Testis (tissue), 3 donors: ENCODE data around the gene SPCS3. TPM values are rescaled to one million over a fixed set of nuclear protein-coding genes. Genes with fewer than 3 reads are reported as not detected.

Experiments
- DNase-seq: peaks from one replicate; pipeline ENCODE4 v3.0.0-alpha.2; 2019
- H3K27ac ChIP-seq, 2 donors: fragments of 200-600 bp; sonication (generic); one replicate each; pipeline ENCODE4 v1.5.1; 2019
- H3K27me3 ChIP-seq: fragments of 200-600 bp; sonication (generic); one replicate; pipeline ENCODE4 v1.5.1; 2019
- H3K36me3 ChIP-seq: fragments of 200-600 bp; sonication (generic); one replicate; pipeline ENCODE4 v1.5.1; 2017; ENCODE audit warnings: low read depth; ENCODE audit errors: missing control alignments
- H3K4me1 ChIP-seq: fragments of 200-600 bp; sonication (generic); one replicate; pipeline ENCODE4 v1.5.1; 2019
- H3K4me3 ChIP-seq, 2 donors: fragments of 200-600 bp; sonication (generic); one replicate each; pipeline ENCODE4 v1.5.1; 2017 to 2019
- H3K9me3 ChIP-seq: fragments of 200-600 bp; sonication (generic); one replicate; pipeline ENCODE4 v1.5.1; 2017
- POLR2A ChIP-seq: fragments of 450-650 bp; IDR thresholded peaks from one replicate; pipeline ENCODE4 v1.6.1; 2017; ENCODE audit warnings: antibody characterized with exemption, mild to moderate bottlenecking, moderate library complexity
- WGBS, 2 donors: methylation state at CpG; one replicate each; pipeline ENCODE4 v1.1.5; 2018; 5-methylcytosine and 5-hydroxymethylcytosine counted together
- intact Hi-C: fragments of 100-400 bp; cut with DNase I; formaldehyde crosslinking; loops from one replicate; pipeline ENCODE4 v1.15.1; 2023; ENCODE audit warnings: low total_unique reads
- polyA plus RNA-seq: library from polyadenylated mRNA; stranded (reverse); fragments of 350-450 nt; fragmentation: Illumina TruSeq; extraction: RNeasy Lipid Tissue Mini Kit (QIAGEN cat#74804); gene quantifications from one replicate; pipeline ENCODE4 v1.2.3, GENCODE V29; 2014; ENCODE audit warnings: low read depth, low replicate concordance; ENCODE audit not compliant: insufficient read depth
- total RNA-seq, 2 donors: library from RNA; depleted of rRNA; stranded (reverse); fragments of >200 nt; gene quantifications; one replicate each; pipeline ENCODE4 v1.2.3, GENCODE V29; 2016
- TF ChIP-seq, protein P1 (sequence below), 3 experiments: fragments of 450-650 bp in 2 of 3; fragments of 200-600 bp in 1 of 3; sonication (generic) in 1 of 3; IDR thresholded peaks; one replicate each; pipeline ENCODE4 v1.5.1; 2016 to 2019; ENCODE audit warnings: antibody characterized with exemption in 3 of 3, mild to moderate bottlenecking in 2 of 3, moderate library complexity in 1 of 3

The SPCS3 gene
- total and polyA plus RNA-seq, 3 donors from 2014 or later, result 26.6 to 30.2 (median 29.2) TPM

- Histone ChIP-seq H3K9me3 (no peaks in the 10 kb centered on the region), H3K27me3 (no peaks in the 10 kb centered on the region), H3K4me3 (no peak overlapping the region), H3K27ac (no peak overlapping the region), H3K4me1 (no peaks in the 10 kb centered on the region), H3K36me3 (no peaks in the 10 kb centered on the region)
- TF ChIP-seq, protein P1, sequence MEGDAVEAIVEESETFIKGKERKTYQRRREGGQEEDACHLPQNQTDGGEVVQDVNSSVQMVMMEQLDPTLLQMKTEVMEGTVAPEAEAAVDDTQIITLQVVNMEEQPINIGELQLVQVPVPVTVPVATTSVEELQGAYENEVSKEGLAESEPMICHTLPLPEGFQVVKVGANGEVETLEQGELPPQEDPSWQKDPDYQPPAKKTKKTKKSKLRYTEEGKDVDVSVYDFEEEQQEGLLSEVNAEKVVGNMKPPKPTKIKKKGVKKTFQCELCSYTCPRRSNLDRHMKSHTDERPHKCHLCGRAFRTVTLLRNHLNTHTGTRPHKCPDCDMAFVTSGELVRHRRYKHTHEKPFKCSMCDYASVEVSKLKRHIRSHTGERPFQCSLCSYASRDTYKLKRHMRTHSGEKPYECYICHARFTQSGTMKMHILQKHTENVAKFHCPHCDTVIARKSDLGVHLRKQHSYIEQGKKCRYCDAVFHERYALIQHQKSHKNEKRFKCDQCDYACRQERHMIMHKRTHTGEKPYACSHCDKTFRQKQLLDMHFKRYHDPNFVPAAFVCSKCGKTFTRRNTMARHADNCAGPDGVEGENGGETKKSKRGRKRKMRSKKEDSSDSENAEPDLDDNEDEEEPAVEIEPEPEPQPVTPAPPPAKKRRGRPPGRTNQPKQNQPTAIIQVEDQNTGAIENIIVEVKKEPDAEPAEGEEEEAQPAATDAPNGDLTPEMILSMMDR (IDR thresholded peaks at IDR 0.05), result no peak
- TF ChIP-seq POLR2A, result no peak
- intact Hi-C loops, result no loop called here
- DNase-seq, result no peak
- 76 to 81% methylated on average over 6 of the region's 6 CpGs for WGBS, 2 donors
Observed at GRCh38 chr4:176307666-176307930, 12.2 kb upstream of the SPCS3 start.

DNA sequence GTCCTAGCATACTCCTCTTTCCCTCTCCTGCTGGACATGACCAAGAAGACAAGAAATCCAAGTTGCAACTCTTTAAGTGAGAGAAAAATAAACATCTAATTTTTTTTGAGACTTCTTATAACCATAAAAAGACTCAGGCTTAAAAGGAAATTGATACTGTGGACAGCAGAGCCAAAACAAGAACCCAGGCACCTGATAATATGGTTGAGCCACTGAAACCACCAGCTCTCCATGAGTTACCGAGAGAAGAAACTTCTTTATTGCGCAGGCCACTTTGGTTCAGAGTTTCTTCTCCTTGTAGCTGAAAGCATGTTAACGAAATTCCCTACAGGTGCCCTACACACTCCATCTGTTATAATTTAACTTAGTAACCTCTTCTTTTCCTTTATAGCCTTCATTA is 11.3 kb upstream of the SPCS3 start:
- TF ChIP-seq, protein P1 (IDR thresholded peaks at IDR 0.05), result no peak
- no peak for TF ChIP-seq POLR2A
- WGBS, 2 donors, result 92 to 95% methylated on average over 3 of the region's 3 CpGs
- intact Hi-C loops, result no loop called here

DNA sequence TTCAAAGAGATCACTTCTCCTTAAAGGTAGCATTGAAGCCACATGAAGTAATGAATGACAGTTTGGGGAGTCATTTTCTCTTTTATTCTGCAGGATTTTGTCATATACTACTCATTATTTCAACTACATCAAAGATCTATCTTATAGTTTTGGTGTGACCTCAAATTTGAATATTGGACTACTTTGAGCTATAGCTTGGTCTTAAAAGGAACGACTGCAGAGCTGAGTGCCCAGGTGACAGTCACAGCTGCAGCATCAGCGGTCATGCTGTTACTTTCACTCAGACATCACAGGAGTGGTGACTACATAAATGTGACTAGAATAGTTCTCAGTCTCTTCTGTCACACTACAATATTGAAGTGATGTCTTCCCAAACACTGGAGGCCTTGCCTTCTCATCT is 10.7 kb upstream of the SPCS3 start:
- TF ChIP-seq, protein P1 (IDR thresholded peaks at IDR 0.05), result no peak
- no peak for TF ChIP-seq POLR2A
- H3K27ac ChIP-seq, result no peak overlapping the region
- 90% methylated on average over 2 of the region's 2 CpGs for WGBS, 2 donors
- H3K9me3 ChIP-seq, result no peaks in the 10 kb centered on the region
- H3K4me3 ChIP-seq, result no peak overlapping the region
- intact Hi-C loops, result no loop called here
- H3K36me3 ChIP-seq, result no peaks in the 10 kb centered on the region
- no peak for DNase-seq
- no peaks in the 10 kb centered on the region for H3K4me1 ChIP-seq
- H3K27me3 ChIP-seq, result no peaks in the 10 kb centered on the region

More for the DNA sequence above, 11.3 kb upstream of the SPCS3 start:
- H3K27me3 ChIP-seq, result no peaks in the 10 kb centered on the region
- H3K4me1 ChIP-seq, result no peaks in the 10 kb centered on the region
- H3K27ac ChIP-seq, result no peak overlapping the region
- H3K4me3 ChIP-seq, result no peak overlapping the region
- H3K9me3 ChIP-seq, result no peaks in the 10 kb centered on the region
- no peak for DNase-seq
- no peaks in the 10 kb centered on the region for H3K36me3 ChIP-seq

DNA sequence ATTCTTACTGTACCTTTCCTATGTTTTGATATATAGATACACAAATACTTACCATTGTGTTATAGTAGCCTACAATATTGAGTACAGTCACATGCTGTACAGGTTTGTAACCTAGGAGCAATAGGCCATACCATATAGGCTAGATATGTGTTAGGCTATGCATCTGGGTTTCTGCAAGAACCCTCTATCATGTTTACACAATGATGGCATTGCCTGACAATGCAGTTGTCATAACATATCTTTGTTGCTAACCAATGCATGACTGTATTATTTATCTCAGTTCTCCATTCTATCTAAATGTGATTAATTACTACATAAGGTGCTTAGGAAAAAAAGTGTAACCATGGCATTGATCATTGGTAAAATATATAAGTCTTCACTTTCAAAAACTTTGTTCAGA is 10.0 kb upstream of the SPCS3 start:
- H3K27me3 ChIP-seq, result no peaks in the 10 kb centered on the region
- H3K4me1 ChIP-seq, result no peaks in the 10 kb centered on the region
- no peak for TF ChIP-seq POLR2A
- TF ChIP-seq, protein P1 (IDR thresholded peaks at IDR 0.05), result no peak
- H3K27ac ChIP-seq, result no peak overlapping the region
- H3K4me3 ChIP-seq, result no peak overlapping the region
- no peaks in the 10 kb centered on the region for H3K36me3 ChIP-seq
- intact Hi-C loops, result no loop called here
- no peaks in the 10 kb centered on the region for H3K9me3 ChIP-seq
- no peak for DNase-seq

DNA sequence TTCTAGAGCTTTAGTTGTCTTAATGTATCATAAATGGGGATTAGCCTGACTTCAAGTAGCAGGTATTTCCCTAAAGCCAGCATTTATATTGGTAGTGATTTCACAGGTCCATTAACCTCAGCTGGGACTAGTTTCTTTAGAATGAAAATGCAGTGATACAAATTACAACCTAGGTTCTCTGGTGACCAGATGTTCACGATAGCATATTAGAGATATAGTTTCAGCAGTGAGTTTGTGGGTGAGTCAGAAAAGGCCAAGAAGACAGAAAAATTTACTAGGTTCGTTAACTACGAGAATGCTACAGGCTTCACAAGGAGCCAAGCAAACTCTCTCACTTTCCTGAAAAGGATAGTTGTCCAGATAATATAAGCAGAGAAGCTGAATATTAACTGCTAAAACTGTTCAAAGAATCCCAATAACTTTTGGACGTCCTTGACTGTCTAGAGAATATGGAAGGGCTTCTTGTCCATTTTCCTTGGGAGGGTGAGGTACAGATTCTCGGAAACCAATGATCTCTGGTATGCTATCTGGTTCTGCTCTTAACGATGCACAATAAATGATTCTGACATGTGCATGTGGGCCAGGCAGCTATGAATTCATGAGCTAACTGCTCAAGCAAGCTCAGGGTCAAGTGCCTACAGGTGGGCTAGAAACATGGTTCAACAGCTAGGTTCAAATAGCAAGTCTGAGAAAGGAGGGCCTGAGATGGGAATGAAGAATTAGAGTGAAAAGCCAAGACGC is 6.0 kb upstream of the SPCS3 start:
- TF ChIP-seq, protein P1 (IDR thresholded peaks at IDR 0.05), result no peak
- no peak for TF ChIP-seq POLR2A
- Histone ChIP-seq H3K4me3 (no peak overlapping the region), H3K36me3 (no peaks in the 10 kb centered on the region), H3K4me1 (peaks cover under 1% of the 10 kb centered on the region), H3K27me3 (no peaks in the 10 kb centered on the region), H3K27ac (no peak overlapping the region), H3K9me3 (no peaks in the 10 kb centered on the region)
- no peak for DNase-seq
- 63 to 66% methylated on average over 7 of the region's 7 CpGs for WGBS, 2 donors
- intact Hi-C loops, result no loop called here
